Thyroid gland (tissue), 4 donors: Measurements from ENCODE around the gene FOXP2. TPM values are rescaled to one million over a fixed set of nuclear protein-coding genes. Genes with fewer than 3 reads are reported as not detected.
"Not testable (repeated sequence)": the region's sequence is repeated elsewhere in the genome, so short reads cannot be mapped to it uniquely, and the experiment has no call there.

Experiments
- DNase-seq, 2 donors: peaks; one replicate each; pipeline ENCODE4 v3.0.0-alpha.2; 2019
- H3K27ac ChIP-seq, 3 donors: fragments of 200-600 bp; sonication (generic); 1 replicate in 2 of 3; 2 replicates in 1 of 3; pipeline ENCODE4 v1.5.1; 2016 to 2019; ENCODE audit warnings: mild to moderate bottlenecking in 1 of 3, moderate library complexity in 1 of 3
- H3K27me3 ChIP-seq: fragments of 200-600 bp; sonication (generic); one replicate; pipeline ENCODE4 v1.5.1; 2019
- H3K36me3 ChIP-seq, 2 donors: fragments of 200-600 bp; sonication (generic); one replicate each; pipeline ENCODE4 v1.5.1; 2016 to 2019
- H3K4me1 ChIP-seq, 2 donors: fragments of 200-600 bp; sonication (generic); one replicate each; pipeline ENCODE4 v1.5.1; 2017 to 2019
- H3K4me3 ChIP-seq, 3 donors: fragments of 200-600 bp; sonication (generic); replicated peaks in 1 of 3; 1 replicate in 2 of 3; 2 replicates in 1 of 3; pipeline ENCODE4 v1.5.1; 2016; ENCODE audit warnings: mild to moderate bottlenecking in 1 of 3
- H3K9me3 ChIP-seq: fragments of 200-600 bp; sonication (generic); one replicate; pipeline ENCODE4 v1.5.1; 2017
- CTCF ChIP-seq, 6 experiments: fragments of 200-600 bp in 3 of 6; fragments of 450-650 bp in 3 of 6; sonication (generic) in 3 of 6; IDR thresholded peaks; one replicate each; pipeline ENCODE4 v1.5.1; 2016 to 2019; ENCODE audit warnings: antibody characterized with exemption in 6 of 6, mild to moderate bottlenecking in 2 of 6, inconsistent platforms in 1 of 6, moderate library complexity in 1 of 6
- POLR2A ChIP-seq, 2 donors: fragments of 450-650 bp; IDR thresholded peaks; one replicate each; pipeline ENCODE4 v1.6.1; 2017; ENCODE audit warnings: antibody characterized with exemption in 2 of 2, mild to moderate bottlenecking in 2 of 2, moderate library complexity in 1 of 2
- WGBS, 2 donors: methylation state at CpG; one replicate each; pipeline ENCODE4 v1.1.5; 2017; 5-methylcytosine and 5-hydroxymethylcytosine counted together
- intact Hi-C: fragments of 100-400 bp; cut with DNase I; formaldehyde crosslinking; loops from one replicate; pipeline ENCODE4 v1.15.1; 2023
- total RNA-seq, 4 donors: library from RNA; depleted of rRNA; stranded (reverse); fragments of >200 nt; gene quantifications; one replicate each; pipeline ENCODE4 v1.2.3, GENCODE V29; 2016

The FOXP2 gene
- total RNA-seq, 4 donors from 2014 or later: 24.7 to 46.5 (median 28.0) TPM

GRCh38 chr7:114432061-114432460 is 17.4 kb downstream of the FOXP2 start:
- Histone ChIP-seq H3K27ac (no peak overlapping the region), H3K27me3 (no peaks in the 10 kb centered on the region), H3K36me3 (no peaks in the 10 kb centered on the region), H3K9me3 (no peaks in the 10 kb centered on the region), H3K4me3 (no peak overlapping the region), H3K4me1 (peaks cover 0 to 3% of the 10 kb centered on the region in 2 donors)
- TF ChIP-seq CTCF (IDR thresholded peaks at IDR 0.05) (no peak), POLR2A (IDR thresholded peaks at IDR 0.05) (no peak)
- no peak for DNase-seq
- intact Hi-C loops: no loop called here

- DNase-seq: no peak
- no peaks in the 10 kb centered on the region for H3K36me3 ChIP-seq
- no peaks in the 10 kb centered on the region for H3K9me3 ChIP-seq
- H3K4me3 ChIP-seq: no peak overlapping the region
- no peaks in the 10 kb centered on the region for H3K27me3 ChIP-seq
- intact Hi-C loops: no loop called here
- TF ChIP-seq CTCF (IDR thresholded peaks at IDR 0.05): no peak
- no peak for TF ChIP-seq POLR2A (IDR thresholded peaks at IDR 0.05)
- H3K4me1 ChIP-seq: peaks cover 0 to 1% of the 10 kb centered on the region in 2 donors
- 81 to 88% methylated on average over 3 of the region's 3 CpGs for WGBS, 2 donors
- H3K27ac ChIP-seq: no peak overlapping the region
These were observed 18.1 kb downstream of the FOXP2 start for GRCh38 chr7:114432703-114433102.

GRCh38 chr7:114439581-114439980 is 25.0 kb downstream of the FOXP2 start:
- no peak overlapping the region for H3K27ac ChIP-seq
- intact Hi-C loops: no loop called here
- peaks cover 0 to 5% of the 10 kb centered on the region in 2 donors for H3K4me1 ChIP-seq
- H3K36me3 ChIP-seq: no peaks in the 10 kb centered on the region
- H3K9me3 ChIP-seq: no peaks in the 10 kb centered on the region
- H3K27me3 ChIP-seq: no peaks in the 10 kb centered on the region
- H3K4me3 ChIP-seq: no peak overlapping the region
- no peak for TF ChIP-seq CTCF (IDR thresholded peaks at IDR 0.05)
- no peak for TF ChIP-seq POLR2A (IDR thresholded peaks at IDR 0.05)
- DNase-seq: peak; percentile 9 to 34
- 93% methylated on average over 5 of the region's 5 CpGs for whole genome bisulfite sequencing, 2 donors

- intact Hi-C loops, H3K27me3 ChIP-seq, H3K36me3 ChIP-seq, H3K4me3 ChIP-seq, H3K27ac ChIP-seq, H3K9me3 ChIP-seq, DNase-seq: not testable (repeated sequence)
- peaks cover 0 to 12% of the 10 kb centered on the region in 2 donors for H3K4me1 ChIP-seq
- 95 to 98% methylated on average over 4 of the region's 4 CpGs for WGBS, 2 donors
These were observed 26.3 kb downstream of the FOXP2 start for GRCh38 chr7:114440927-114441326.

- 30 to 44% methylated on average over 2 of the region's 2 CpGs for WGBS, 2 donors
- Histone ChIP-seq H3K4me3 (no peak overlapping the region), H3K27ac (no peak overlapping the region), H3K36me3 (no peaks in the 10 kb centered on the region), H3K27me3 (no peaks in the 10 kb centered on the region), H3K4me1 (peaks cover 0 to 12% of the 10 kb centered on the region in 2 donors), H3K9me3 (no peaks in the 10 kb centered on the region)
- intact Hi-C loops: no loop called here
- no peak for DNase-seq
- no peak for TF ChIP-seq CTCF (IDR thresholded peaks at IDR 0.05)
- TF ChIP-seq POLR2A (IDR thresholded peaks at IDR 0.05): no peak
These were observed 29.6 kb downstream of the FOXP2 start for GRCh38 chr7:114444196-114444595.

- 89 to 95% methylated on average over 2 of the region's 2 CpGs for WGBS, 2 donors
- H3K27ac ChIP-seq: no peak overlapping the region
- no peak overlapping the region for H3K4me3 ChIP-seq
- intact Hi-C loops: no loop called here
- no peaks in the 10 kb centered on the region for H3K4me1 ChIP-seq
- H3K9me3 ChIP-seq: no peaks in the 10 kb centered on the region
- no peaks in the 10 kb centered on the region for H3K27me3 ChIP-seq
- TF ChIP-seq POLR2A (IDR thresholded peaks at IDR 0.05) (no peak), CTCF (IDR thresholded peaks at IDR 0.05) (no peak)
- H3K36me3 ChIP-seq: no peaks in the 10 kb centered on the region
- DNase-seq: no peak
These were observed 35.8 kb downstream of the FOXP2 start for GRCh38 chr7:114450431-114450830.
